ENCODE results near the gene ACY1.
A peak's percentile ranks its signal among the peaks of the same experiment; 100 is the strongest.

ACY1 gene

DNA sequence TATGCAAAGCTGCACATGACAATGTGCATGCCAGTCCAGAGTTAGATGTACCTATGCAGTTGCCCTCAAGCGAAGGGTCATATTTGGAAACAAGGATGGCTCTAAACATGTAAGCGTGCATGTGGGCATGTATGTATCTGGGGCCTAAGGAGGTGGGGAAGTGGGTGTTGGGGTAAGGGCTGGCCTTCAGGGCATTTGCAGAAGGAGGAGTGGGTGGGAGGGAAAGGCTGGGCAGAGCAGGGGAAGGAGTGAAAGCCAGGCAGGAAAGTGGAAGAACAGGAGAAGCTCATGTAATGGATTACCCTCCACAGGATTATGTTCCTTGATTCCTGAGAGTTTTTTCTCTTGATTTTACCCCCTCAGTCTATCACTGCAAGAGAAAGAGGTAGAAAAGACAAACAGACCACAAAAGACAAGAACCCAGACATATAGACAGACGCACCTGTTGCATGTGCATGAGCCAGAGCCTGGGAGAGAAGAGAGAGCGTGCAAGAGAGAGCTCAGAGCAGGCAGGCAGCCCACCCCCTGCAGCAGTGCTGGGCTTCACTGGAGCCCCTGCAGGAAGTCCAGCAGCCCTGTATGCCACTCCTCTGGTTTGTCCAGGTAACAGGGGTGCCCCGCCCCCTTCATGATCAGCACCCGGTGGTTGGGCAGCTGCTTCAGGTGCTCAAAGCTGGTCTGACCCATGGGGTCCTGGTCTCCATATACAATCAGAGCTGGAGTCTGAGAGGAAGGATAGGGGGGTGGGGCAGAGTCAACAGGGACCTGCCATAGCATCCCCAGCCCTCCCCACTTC is 14.3 kb upstream of the ACY1 start:
- Histone ChIP-seq H3K36me3 (ENCODE audit: insufficient read depth, low read depth, low read length) (no peaks in the 10 kb centered on the region), H3K9me3 (ENCODE audit: insufficient read depth, low read depth, low read length) (no peaks in the 10 kb centered on the region), H3K4me1 (ENCODE audit: insufficient read depth, low read length) (peaks cover 22% of the 10 kb centered on the region), H3K27me3 (ENCODE audit: insufficient read depth, low read length) (peaks cover 32% of the 10 kb centered on the region), H3K4me3 (ENCODE audit: low read length) (peak overlapping the region; percentile 86), H3K27ac (ENCODE audit: low read length) (peak overlapping the region; percentile 86), H3K9ac (ENCODE audit: low read depth, low read length) (peak overlapping the region; percentile 94; the same call in 1 of the 2 replicates)

DNA sequence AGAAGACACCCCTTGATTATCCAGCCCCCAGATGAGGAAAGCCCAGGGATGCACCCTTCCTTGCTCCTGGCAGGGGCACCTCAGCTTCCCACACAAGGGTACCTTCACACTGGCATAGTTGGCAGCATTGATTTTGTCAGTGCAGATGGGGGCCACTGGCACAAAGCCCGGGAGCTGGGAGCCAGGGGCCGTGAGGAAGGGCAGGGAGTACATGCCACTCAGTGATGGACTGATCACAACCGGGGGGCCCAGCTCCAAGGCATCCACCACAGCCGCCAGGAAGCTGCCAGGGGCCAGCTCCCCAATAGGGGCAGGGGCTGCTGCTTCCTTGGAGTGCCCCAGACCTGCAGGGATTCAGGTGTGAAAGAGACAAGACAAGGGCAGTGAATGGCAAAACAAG is 13.5 kb upstream of the ACY1 start:
- Histone ChIP-seq H3K36me3 (ENCODE audit: insufficient read depth, low read depth, low read length) (no peaks in the 10 kb centered on the region), H3K9me3 (ENCODE audit: insufficient read depth, low read depth, low read length) (no peaks in the 10 kb centered on the region), H3K4me1 (ENCODE audit: insufficient read depth, low read length) (peaks cover 28% of the 10 kb centered on the region), H3K27ac (ENCODE audit: low read length) (no peak overlapping the region), H3K9ac (ENCODE audit: low read depth, low read length) (no peak overlapping the region), H3K27me3 (ENCODE audit: insufficient read depth, low read length) (peaks cover 38% of the 10 kb centered on the region), H3K4me3 (ENCODE audit: low read length) (no peak overlapping the region)

DNA sequence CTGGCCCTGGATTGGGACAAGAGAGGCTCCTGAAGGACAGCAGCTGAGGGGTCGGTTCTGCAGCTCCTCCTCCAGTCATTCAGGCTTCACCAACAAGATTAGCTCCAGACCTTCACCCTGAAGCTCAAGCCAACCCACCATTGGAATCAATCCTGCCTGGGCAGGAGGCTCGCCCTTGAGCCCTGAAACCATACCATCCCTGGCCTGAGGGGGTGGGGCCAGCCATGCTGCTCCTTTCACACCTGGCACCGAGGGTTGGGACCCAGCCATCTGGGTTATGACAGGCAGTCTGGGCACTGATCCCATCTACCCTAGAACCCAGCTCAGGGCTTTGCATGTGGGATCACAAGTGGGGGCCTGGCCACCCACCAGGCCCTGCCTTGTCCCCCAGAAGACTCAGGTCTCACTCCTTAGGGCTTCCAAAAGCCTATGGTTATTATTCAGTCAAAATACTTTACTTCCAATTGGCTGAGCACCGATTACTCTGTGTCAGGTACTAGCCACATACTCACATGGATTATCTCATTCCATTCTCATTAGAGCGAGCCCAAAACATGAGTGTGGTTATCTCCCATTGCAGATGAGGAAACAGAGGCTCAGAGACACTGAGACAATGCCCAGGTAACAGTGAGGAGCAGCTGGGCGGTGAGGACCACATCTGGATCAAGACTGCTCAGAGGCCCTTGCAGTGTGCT is 12.6 kb upstream of the ACY1 start:
- Histone ChIP-seq H3K9me3 (ENCODE audit: insufficient read depth, low read depth, low read length) (no peaks in the 10 kb centered on the region), H3K27ac (ENCODE audit: low read length) (no peak overlapping the region), H3K9ac (ENCODE audit: low read depth, low read length) (no peak overlapping the region), H3K36me3 (ENCODE audit: insufficient read depth, low read depth, low read length) (no peaks in the 10 kb centered on the region), H3K4me3 (ENCODE audit: low read length) (no peak overlapping the region), H3K4me1 (ENCODE audit: insufficient read depth, low read length) (peaks cover 34% of the 10 kb centered on the region), H3K27me3 (ENCODE audit: insufficient read depth, low read length) (peaks cover 38% of the 10 kb centered on the region)

DNA sequence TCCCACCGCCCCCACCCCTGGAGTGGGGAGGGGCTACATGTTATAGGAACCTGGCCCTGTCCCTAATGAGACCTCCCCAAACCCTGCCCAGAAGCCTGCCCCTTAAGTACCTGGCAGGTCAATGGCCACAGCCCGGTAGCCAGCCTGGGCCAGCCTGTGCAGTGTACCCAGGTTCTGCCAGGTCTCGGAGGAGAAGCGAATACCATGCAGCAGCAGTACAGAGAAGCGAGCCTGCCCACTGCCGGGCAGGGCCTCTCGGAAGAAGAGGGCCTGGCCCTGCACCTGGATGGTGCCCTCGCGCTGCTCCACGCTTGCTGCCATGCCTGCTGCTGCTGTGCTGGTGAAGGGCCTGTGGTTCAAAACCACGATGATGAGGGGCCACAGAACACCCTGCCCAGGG is 12.0 kb upstream of the ACY1 start:
- Histone ChIP-seq H3K27ac (ENCODE audit: low read length) (no peak overlapping the region), H3K36me3 (ENCODE audit: insufficient read depth, low read depth, low read length) (no peaks in the 10 kb centered on the region), H3K4me3 (ENCODE audit: low read length) (no peak overlapping the region), H3K27me3 (ENCODE audit: insufficient read depth, low read length) (peaks cover 38% of the 10 kb centered on the region), H3K9ac (ENCODE audit: low read depth, low read length) (no peak overlapping the region), H3K4me1 (ENCODE audit: insufficient read depth, low read length) (peaks cover 32% of the 10 kb centered on the region), H3K9me3 (ENCODE audit: insufficient read depth, low read depth, low read length) (no peaks in the 10 kb centered on the region)

DNA sequence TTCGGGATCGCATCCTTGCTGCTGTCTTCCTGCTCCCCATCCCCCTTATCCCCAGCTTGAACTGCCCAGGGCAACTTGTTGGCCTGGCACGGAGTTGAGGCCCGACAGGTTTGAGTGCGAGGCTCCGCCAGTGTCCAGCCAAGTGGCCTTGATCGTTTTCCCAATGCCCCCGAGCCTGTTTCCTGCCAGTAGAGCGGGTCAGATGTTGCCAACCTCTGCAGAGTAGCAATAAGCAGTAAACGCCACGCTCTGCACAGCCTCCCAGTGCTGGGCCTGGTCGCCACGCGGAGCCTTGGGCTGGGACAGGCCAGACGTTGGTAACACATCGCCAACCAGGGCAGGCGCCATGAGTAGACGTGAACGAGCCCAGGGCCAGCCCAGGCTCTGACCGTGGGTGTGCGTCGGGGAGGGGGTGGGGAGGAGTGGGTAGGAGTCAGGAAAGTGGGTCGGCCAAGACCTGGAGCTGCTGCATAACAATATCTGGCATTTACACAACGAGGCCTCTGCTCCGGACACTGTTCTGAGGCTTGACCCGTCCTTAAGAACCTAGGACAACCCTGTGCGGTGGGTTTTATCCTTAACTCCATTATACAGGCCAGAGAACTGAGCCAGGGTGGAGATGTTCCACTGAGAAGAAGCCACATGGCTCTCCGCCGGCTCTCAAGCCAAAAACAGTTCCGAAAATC is 8.9 kb upstream of the ACY1 start:
- H3K27me3 ChIP-seq (ENCODE audit: insufficient read depth, low read length) = peaks cover 44% of the 10 kb centered on the region
- H3K9me3 ChIP-seq (ENCODE audit: insufficient read depth, low read depth, low read length) = no peaks in the 10 kb centered on the region
- H3K27ac ChIP-seq (ENCODE audit: low read length) = no peak overlapping the region
- peak overlapping the region; percentile 74 for H3K4me3 ChIP-seq (ENCODE audit: low read length)
- no peaks in the 10 kb centered on the region for H3K36me3 ChIP-seq (ENCODE audit: insufficient read depth, low read depth, low read length)
- peak overlapping the region; percentile 57; the same call in 1 of the 2 replicates for H3K9ac ChIP-seq (ENCODE audit: low read depth, low read length)
- H3K4me1 ChIP-seq (ENCODE audit: insufficient read depth, low read length) = peaks cover 17% of the 10 kb centered on the region; the same call in 1 of the 2 replicates

DNA sequence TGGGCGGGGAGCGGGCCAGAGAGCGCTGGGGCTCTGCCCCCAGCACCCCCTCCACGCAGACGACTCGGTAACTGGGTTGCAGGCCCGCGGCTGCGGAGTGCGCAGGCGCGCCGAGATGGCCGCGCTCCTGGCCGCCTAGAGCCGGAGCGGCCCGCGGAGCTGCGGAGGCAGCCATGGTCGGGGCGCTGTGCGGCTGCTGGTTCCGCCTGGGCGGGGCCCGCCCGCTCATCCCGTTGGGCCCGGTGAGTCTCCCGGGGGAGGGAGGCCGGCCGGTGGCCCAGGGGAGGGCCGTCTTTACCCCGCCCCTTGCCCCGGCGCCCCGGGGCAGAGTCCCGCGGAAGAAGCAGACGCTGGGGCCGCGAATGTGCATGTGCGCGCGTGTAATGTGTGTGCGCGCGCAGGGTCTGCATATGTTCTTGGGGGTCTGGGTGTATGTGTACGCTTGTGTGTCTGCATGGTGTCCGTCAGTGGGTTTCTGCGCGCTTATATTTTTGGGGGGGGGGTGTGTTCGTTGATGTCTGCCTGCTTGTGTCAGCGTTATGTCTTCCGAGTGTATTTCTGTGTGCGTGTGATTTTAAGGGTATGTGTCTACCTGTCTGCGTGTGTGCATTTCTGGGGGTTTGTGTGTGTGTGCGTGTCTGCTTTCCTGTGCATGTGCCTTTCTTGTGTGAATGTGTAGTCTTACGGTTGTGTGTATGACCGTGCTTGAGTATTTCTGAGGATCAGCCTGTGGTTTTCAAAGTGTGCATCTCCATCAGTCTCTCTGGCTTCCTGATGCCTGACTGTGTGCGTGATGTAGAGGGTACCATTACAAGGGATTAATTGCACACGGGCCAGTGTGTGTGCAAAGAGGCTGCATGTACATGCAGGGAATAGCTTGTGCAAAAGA is 8.1 kb upstream of the ACY1 start, which contains the start of gene ABHD14A:
Gene ABHD14A, plus strand, starts transcription at position 102 of the 889 bp plus-strand sequence. Its CDS starts 72 bp downstream, at position 174.
- Histone ChIP-seq H3K4me1 (ENCODE audit: insufficient read depth, low read length) (peaks cover 14% of the 10 kb centered on the region; the same call in 1 of the 2 replicates), H3K9me3 (ENCODE audit: insufficient read depth, low read depth, low read length) (no peaks in the 10 kb centered on the region), H3K4me3 (ENCODE audit: low read length) (peak within 1 kb of the TSS; percentile 76), H3K9ac (ENCODE audit: low read depth, low read length) (peak within 1 kb of the TSS; percentile 57; the same call in 1 of the 2 replicates), H3K27ac (ENCODE audit: low read length) (no peak within 1 kb of the TSS), H3K27me3 (ENCODE audit: insufficient read depth, low read length) (peaks cover 44% of the 10 kb centered on the region), H3K36me3 (ENCODE audit: insufficient read depth, low read depth, low read length) (no peaks in the 10 kb centered on the region)

DNA sequence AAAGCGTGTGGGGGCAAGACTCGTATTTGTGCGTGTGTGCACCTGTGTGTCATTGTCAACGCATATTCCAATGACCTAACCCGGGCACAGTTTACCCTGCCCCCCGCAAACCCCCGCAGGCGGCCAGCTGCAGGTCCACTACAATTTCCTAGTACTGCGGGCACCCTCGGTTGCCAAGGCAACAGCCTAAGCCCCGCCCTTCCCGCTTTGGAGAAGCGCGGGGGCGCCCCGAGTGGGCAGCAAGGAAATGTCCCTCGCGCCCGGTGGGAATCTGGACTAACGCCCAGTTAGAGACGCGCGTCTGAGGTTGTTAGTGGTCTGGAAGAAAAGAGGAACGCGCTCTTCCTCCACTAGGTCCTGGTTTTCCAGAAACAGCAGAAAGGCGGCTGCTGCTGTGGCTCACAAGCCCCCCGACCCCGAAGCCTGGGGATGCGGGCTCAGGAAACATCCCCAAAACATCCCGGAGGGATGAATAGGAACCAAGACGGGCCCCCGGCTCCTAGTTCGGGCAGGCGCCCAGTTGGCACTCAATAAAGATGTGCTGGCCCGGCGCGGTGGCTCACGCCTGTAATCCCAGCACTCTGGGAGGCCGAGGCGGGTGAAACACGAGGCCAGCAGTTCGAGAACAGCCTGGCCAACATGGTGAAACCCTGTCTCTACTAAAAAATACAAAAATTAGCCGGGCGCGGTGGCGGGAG is 7.3 kb upstream of the ACY1 start:
- peak overlapping the region; percentile 74 for H3K4me3 ChIP-seq (ENCODE audit: low read length)
- H3K27ac ChIP-seq (ENCODE audit: low read length) = no peak overlapping the region

DNA sequence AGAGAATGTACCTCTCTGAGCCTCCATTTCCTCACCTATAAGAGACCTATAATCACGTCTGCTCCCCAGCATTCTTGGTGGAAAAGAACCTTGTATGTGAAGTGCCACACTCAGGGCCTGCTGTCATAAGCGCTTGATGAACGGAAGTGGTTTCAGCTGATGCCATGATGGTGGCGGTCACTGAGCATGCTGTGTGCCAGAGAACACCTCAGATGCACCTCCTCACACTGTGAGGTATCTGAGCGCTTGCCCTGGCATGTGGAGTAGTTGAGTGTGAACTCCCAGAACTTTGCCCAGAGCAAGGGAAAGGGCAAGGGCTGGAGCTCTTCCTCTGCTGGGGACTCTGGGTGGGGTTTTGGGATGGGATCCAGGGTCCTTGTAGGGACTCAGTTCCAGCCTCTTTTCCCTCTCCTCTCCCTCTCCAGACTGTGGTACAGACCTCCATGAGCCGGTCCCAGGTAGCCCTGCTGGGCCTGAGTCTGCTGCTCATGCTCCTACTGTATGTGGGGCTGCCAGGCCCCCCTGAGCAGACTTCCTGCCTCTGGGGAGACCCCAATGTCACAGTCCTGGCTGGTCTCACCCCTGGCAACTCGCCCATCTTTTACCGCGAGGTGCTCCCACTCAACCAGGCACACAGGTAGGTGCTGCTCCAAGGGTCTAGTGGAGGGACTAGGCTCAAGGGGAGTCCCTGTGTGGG is 5.7 kb upstream of the ACY1 start:
- peaks cover 44% of the 10 kb centered on the region for H3K27me3 ChIP-seq (ENCODE audit: insufficient read depth, low read length)
- no peak overlapping the region for H3K4me3 ChIP-seq (ENCODE audit: low read length)
- H3K9me3 ChIP-seq (ENCODE audit: insufficient read depth, low read depth, low read length) = no peaks in the 10 kb centered on the region
- no peak overlapping the region for H3K9ac ChIP-seq (ENCODE audit: low read depth, low read length)
- no peaks in the 10 kb centered on the region for H3K36me3 ChIP-seq (ENCODE audit: insufficient read depth, low read depth, low read length)
- H3K4me1 ChIP-seq (ENCODE audit: insufficient read depth, low read length) = peaks cover 18% of the 10 kb centered on the region; the same call in 1 of the 2 replicates
- no peak overlapping the region for H3K27ac ChIP-seq (ENCODE audit: low read length)

More for the DNA sequence above, 7.3 kb upstream of the ACY1 start:
- H3K9me3 ChIP-seq (ENCODE audit: insufficient read depth, low read depth, low read length) = no peaks in the 10 kb centered on the region
- peak overlapping the region; percentile 57; the same call in 1 of the 2 replicates for H3K9ac ChIP-seq (ENCODE audit: low read depth, low read length)
- H3K27me3 ChIP-seq (ENCODE audit: insufficient read depth, low read length) = peaks cover 44% of the 10 kb centered on the region
- no peaks in the 10 kb centered on the region for H3K36me3 ChIP-seq (ENCODE audit: insufficient read depth, low read depth, low read length)
- H3K4me1 ChIP-seq (ENCODE audit: insufficient read depth, low read length) = peaks cover 14% of the 10 kb centered on the region; the same call in 1 of the 2 replicates

DNA sequence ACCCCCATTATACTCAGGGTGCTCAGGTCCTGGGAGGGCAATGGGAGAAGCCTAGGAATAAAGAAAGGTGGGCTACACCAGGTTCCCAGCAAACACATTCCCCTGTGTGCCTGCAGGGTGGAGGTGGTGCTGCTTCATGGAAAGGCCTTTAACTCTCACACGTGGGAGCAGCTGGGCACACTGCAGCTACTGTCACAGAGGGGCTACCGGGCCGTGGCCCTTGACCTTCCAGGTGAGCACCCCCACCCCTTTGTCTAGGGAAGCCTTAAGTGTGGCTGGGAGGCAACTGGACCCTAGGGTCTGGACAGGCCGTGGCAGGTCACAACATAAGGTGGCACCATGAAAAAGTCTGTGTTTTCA is 5.2 kb upstream of the ACY1 start:
- H3K27me3 ChIP-seq (ENCODE audit: insufficient read depth, low read length) = peaks cover 44% of the 10 kb centered on the region

DNA sequence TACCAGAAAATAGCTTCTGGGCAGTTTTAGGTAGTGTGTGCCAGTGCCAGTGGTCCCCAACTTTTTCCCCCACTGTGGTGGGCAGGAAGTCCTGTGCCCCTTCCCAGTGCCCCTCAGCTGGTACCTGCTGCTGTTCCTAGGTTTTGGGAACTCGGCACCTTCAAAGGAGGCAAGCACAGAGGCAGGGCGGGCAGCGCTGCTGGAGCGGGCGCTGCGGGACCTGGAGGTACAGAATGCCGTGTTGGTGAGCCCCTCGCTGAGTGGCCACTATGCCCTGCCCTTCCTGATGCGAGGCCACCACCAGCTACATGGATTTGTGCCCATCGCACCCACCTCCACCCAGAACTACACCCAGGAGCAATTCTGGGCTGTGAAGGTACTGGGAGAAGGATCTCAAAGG is 3.1 kb upstream of the ACY1 start:
- Histone ChIP-seq H3K4me3 (ENCODE audit: low read length) (no peak overlapping the region), H3K36me3 (ENCODE audit: insufficient read depth, low read depth, low read length) (no peaks in the 10 kb centered on the region), H3K4me1 (ENCODE audit: insufficient read depth, low read length) (peaks cover 12% of the 10 kb centered on the region; the same call in 1 of the 2 replicates), H3K27me3 (ENCODE audit: insufficient read depth, low read length) (peaks cover 24% of the 10 kb centered on the region), H3K9ac (ENCODE audit: low read depth, low read length) (no peak overlapping the region), H3K27ac (ENCODE audit: low read length) (no peak overlapping the region), H3K9me3 (ENCODE audit: insufficient read depth, low read depth, low read length) (no peaks in the 10 kb centered on the region)

More for the DNA sequence above, 5.2 kb upstream of the ACY1 start:
- peaks cover 18% of the 10 kb centered on the region; the same call in 1 of the 2 replicates for H3K4me1 ChIP-seq (ENCODE audit: insufficient read depth, low read length)
- H3K27ac ChIP-seq (ENCODE audit: low read length) = no peak overlapping the region
- H3K4me3 ChIP-seq (ENCODE audit: low read length) = no peak overlapping the region
- H3K9me3 ChIP-seq (ENCODE audit: insufficient read depth, low read depth, low read length) = no peaks in the 10 kb centered on the region
- no peak overlapping the region for H3K9ac ChIP-seq (ENCODE audit: low read depth, low read length)
- H3K36me3 ChIP-seq (ENCODE audit: insufficient read depth, low read depth, low read length) = no peaks in the 10 kb centered on the region
